ENCODE measurements around the gene MUTYH.
"Not testable (repeated sequence)": the region's sequence is repeated elsewhere in the genome, so short reads cannot be mapped to it uniquely, and the experiment has no call there.

Gene MUTYH

GRCh38 chr1:45317166-45317565 is 23.1 kb downstream of the MUTYH start:
- no peak for DNase-seq

DNA sequence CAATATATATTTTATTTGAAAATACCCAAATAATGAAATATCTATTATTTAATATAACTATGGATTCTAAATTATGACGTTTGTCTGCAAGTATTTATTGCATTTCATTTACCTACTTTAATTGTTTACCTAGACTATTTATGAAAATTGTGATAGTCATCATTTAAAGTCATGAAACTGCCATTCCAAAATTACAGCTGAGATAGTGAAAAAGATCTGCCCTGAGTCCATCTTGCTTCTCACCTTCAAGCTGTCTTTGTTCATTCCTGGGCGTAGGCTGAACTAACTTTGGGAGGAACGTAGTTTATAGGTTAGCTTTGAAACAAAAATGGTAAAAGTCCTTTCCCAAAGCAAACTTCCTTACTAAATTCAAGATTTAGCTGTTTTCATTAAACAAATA is 26.0 kb downstream of the MUTYH start:
- DNase-seq, result no peak

DNA sequence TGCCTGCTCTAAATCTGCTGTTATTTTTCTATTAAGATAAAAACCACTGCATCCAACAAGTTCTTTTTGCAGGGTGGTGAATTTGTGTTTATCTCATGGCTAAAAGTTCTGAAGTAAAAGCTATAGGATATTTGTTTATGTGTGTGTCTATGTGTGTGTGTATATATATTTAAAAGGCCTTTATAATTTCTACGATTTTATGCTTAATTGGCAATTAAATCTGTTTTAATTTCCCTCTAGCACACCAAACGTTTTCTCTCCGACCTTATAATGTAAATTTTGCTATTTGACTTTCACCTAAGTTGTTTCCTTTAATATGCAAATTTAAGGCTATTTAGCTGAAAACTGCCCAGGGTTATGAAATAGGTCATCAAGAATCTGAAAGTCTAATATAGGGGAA is 33.3 kb downstream of the MUTYH start:
- no peak for DNase-seq

GRCh38 chr1:45306319-45306718 is 33.9 kb downstream of the MUTYH start:
- no peak for DNase-seq

DNA sequence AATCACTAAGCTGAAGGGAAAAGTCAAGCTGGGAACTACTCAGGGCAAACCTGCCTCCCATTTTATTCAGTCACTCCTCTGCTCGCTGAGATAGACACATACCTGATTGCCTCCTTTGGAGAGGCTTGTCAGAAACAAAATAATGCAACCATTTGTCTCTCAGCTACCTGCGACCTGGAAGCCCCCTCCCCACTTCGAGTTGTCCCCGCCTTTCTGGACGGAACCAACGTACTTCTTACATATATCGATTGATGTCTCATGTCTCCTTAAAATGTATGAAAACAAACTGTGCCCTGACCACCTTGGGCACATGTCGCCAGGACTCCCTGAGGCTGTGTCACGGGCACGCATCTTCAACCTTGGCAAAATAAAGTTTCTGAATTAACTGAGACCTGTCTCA is 35.0 kb downstream of the MUTYH start:
- no peak for DNase-seq

DNA sequence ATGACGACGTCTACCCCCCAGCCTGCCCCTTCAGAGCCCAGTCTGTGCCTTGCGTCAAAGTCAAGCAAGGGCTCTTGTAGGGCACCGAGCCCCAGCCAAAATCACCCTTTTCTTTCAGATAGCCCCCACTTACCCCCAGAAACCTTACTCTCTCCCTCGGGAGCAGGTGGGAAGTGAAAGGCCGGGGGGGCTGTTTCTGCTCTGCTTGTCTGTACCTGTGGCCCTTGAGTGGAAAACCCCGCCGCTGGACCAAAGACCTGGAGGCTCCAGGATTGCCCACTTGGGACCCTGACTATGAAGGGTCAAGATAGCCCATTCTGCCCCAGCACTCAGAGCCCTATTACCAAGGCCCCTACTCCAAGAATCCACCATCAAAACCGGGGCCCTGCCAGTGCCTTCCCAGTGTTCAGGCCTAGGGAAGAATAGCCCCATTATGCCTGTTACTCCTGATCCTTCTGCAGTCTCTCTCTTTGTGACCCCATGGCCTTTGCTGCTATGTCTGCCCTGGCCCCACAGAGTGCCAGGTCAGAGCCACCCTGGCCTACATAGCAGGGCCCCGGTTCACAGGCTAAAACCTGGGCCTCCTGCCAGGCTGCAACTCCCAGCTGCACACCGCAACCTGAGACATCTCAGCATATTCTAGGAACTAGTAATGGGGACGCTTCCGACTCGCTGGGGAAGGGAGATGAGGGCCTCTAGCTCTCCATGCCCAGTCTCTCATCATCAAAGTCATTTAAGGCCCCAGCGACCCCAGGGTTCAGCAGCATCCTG is 35.7 kb downstream of the MUTYH start:
- DNase-seq, result no peak

- peak; percentile 97 for DNase-seq
Measured at GRCh38 chr1:45303520-45304310, 36.5 kb downstream of the MUTYH start.

GRCh38 chr1:45302505-45303150 is 37.6 kb downstream of the MUTYH start:
- no peak for DNase-seq

- no peak for DNase-seq
Measured at GRCh38 chr1:45300669-45300997, 39.6 kb downstream of the MUTYH start.

DNA sequence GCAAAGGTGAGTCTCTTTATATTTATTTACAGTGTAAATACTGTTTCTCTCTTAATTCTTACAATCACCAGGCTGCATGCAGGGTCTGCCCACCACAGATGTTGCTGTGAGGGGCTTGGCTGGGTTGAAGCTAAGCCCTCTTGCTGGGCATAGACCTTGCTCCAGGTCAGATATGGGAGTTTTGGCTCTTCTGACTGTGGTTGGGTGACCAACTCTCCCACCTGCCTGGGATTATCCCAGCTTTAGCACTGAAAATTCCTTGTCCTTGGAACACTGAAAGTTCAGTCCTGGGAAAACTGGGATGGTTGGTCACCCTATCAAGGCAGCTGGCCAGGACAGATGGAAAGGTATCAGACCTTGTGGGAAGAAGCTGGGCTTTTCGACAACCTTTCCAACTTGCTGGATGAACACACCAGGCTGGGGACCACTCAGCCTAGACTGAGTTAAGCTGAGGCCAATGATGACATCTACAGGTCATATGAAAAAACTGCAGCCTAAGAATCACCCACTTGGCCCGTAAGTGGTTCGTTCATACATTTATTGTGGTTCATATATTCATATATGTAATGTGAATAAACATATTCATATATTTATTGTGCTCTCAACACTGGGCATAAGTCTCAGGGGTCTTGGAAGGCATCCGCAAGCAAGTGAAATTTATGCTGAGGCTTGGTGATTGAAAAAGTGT is 40.1 kb downstream of the MUTYH start:
- DNase-seq, result peak; percentile 74

DNA sequence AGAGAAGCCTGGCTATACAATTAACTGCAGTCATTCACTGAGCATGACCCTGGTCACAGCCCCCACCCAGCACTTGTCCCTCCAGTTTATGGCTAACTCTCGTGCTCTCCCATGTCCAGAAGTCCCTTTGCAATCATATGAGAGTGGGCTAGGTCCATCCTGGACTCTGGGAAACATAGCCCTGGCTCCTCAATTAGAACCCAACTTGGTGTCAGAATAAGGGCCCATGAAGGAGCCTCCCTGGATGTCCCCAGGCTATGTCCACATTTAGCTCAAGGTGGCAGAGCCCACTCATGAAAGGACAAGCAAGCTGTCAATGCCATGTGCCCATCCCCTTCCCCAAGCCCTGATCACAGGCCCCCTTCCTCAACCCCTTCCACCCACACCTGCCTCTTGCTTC is 40.9 kb downstream of the MUTYH start:
- DNase-seq, result no peak

DNA sequence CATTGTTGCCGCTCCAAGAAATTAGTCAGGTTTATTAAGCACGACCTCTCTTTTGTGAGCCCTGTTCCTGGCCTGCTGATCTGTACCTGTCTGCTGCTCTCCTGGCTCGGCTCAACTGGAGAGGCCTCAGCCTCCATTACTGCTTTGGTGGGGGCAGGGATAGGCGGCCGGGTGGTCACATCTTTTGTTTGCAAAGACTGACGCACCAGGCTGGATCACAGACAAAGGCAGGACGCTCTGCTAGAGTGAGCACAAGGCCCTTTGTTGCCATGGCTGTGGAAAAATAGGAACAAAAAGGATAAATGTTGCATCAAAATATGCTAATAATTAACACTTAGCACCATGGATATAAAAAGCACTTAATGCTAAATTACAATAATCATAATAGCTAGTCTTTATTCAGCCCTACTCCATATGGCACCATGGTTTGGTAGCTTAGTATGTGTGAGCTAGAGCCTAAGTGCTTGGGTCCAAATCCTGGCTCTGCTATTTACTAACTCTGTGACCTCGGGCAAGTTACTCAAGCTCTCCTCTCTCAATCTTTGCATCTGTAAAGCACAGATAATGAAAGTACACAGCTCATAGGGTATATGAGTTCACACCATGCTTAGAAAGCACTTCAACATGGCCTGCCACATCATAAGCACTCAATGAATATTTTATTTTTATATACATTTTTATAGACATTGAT is 42.4 kb downstream of the MUTYH start:
- no peak for DNase-seq

- DNase-seq, result no peak
Measured at GRCh38 chr1:45291716-45292115, 48.5 kb downstream of the MUTYH start.

- not testable (repeated sequence) for DNase-seq
Measured at GRCh38 chr1:45291002-45291401, 49.2 kb downstream of the MUTYH start.

- DNase-seq, result not testable (repeated sequence)
Measured at GRCh38 chr1:45286521-45286920, 53.7 kb downstream of the MUTYH start.

GRCh38 chr1:45284858-45285257 is 55.4 kb downstream of the MUTYH start:
- not testable (repeated sequence) for DNase-seq

DNA sequence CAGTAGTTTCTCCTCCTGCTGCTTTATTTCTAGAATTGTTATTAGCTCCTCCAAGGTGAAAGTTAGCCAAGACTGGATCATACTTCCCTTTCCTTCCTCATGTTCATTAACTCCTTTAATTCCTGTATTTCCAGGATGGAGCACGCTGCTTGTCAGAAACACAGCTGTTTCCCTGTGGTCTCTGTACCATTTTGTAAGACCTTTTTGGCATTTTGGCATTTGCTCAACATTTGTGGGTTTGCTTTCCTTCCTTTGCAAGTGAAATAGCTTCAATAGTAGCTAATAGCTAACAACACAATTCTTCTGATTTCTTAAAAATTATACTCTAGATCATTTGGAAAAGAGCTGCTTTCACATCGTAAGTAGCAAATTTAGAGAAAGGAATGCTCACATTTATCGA is 57.9 kb downstream of the MUTYH start:
- no peak for DNase-seq

Measured in amniotic stem cell (primary cell).